Ovary (tissue), 3 donors: ENCODE data around the gene TPRG1L.

Experiments used
- CTCF ChIP-seq, 3 donors: fragments of 450-650 bp in 2 of 3; fragments of 200-600 bp in 1 of 3; IDR thresholded peaks; one replicate each; pipeline versions ENCODE4 v1.5.1 to v1.8.0; 2016 to 2022; ENCODE audit warnings: antibody characterized with exemption in 3 of 3, mild to moderate bottlenecking in 1 of 3
- EP300 ChIP-seq: sonication (generic); formaldehyde crosslinking; IDR thresholded peaks from one replicate; pipeline ENCODE4 v1.6.1; 2017; ENCODE audit warnings: antibody characterized with exemption
- POLR2A ChIP-seq: fragments of 450-650 bp; IDR thresholded peaks from one replicate; pipeline ENCODE4 v1.6.1; 2017; ENCODE audit warnings: antibody characterized with exemption, mild to moderate bottlenecking, moderate library complexity
- donor health status: DM: no; HTN: no; CAD: no.

GRCh38 chr1:3675436-3675835 lies 50.6 kb downstream of the TPRG1L start:
- no peak for TF ChIP-seq CTCF (IDR thresholded peaks at IDR 0.05)
- TF ChIP-seq POLR2A: no peak
- TF ChIP-seq EP300: no peak
